Colonic mucosa (tissue), 4 donors: Measurements from ENCODE around the gene CYP2J2. TPM values are rescaled to one million over a fixed set of nuclear protein-coding genes. Genes with fewer than 3 reads are reported as not detected.
"Not testable (repeated sequence)": the region's sequence is repeated elsewhere in the genome, so short reads cannot be mapped to it uniquely, and the experiment has no call there.

Experiments used
- DNase-seq: peaks from one replicate; pipeline ENCODE4 v3.0.0-alpha.2; 2020
- H3K27ac ChIP-seq: fragments of 200-600 bp; one replicate; pipeline ENCODE4 v1.8.0; 2021
- H3K27me3 ChIP-seq: fragments of 200-600 bp; one replicate; pipeline ENCODE4 v1.8.0; 2021
- H3K36me3 ChIP-seq: fragments of 200-600 bp; one replicate; pipeline ENCODE4 v1.8.0; 2021
- H3K4me1 ChIP-seq: fragments of 200-600 bp; one replicate; pipeline ENCODE4 v1.8.0; 2021; ENCODE audit warnings: mild to moderate bottlenecking
- H3K4me3 ChIP-seq: fragments of 200-600 bp; one replicate; pipeline ENCODE4 v1.8.0; 2021
- H3K9ac ChIP-seq, 2 donors: one replicate each; pipeline ENCODE4 v1.7.0; 2013; ENCODE audit warnings: control low read depth in 2 of 2, low read depth in 2 of 2, low read length in 2 of 2
- H3K9me3 ChIP-seq: fragments of 200-600 bp; one replicate; pipeline ENCODE4 v1.8.0; 2021
- CTCF ChIP-seq: fragments of 200-600 bp; IDR thresholded peaks from one replicate; pipeline ENCODE4 v1.8.0; 2022; ENCODE audit warnings: antibody characterized with exemption, mild to moderate bottlenecking
- intact Hi-C: fragments of 100-400 bp; cut with DNase I; formaldehyde crosslinking; loops from one replicate; pipeline ENCODE4 v1.14.1; 2022
- total RNA-seq, 2 donors: library from RNA; stranded (reverse); fragmentation: NEBNext Ultra II Directional in 1 of 2; extraction: Animal tissue kit (Norgen Biotek cat#: 25700) in 1 of 2; gene quantifications; one replicate each; pipeline ENCODE4 v1.2.1, GENCODE V29; 2021
- donor health status: healthy.
- donor health status: DM: no; HTN: no; CAD: no.
- donor health status: DM: no; HTN: no; CAD: no.

CYP2J2 gene
- total RNA-seq, 2 donors from 2014 or later: 39.2 to 56.8 TPM

- TF ChIP-seq CTCF: no peak
- Histone ChIP-seq H3K4me1 (no peaks in the 10 kb centered on the region), H3K36me3 (no peaks in the 10 kb centered on the region), H3K4me3 (no peak overlapping the region), H3K9ac (no peak overlapping the region), H3K27me3 (no peaks in the 10 kb centered on the region), H3K9me3 (no peaks in the 10 kb centered on the region), H3K27ac (no peak overlapping the region)
- no peak for DNase-seq
- intact Hi-C loops: no loop called here
Observed at GRCh38 chr1:59928996-59929395, 2.4 kb upstream of the CYP2J2 start.

- Histone ChIP-seq H3K4me3 (no peak overlapping the region), H3K27me3 (no peaks in the 10 kb centered on the region), H3K27ac (no peak overlapping the region), H3K9ac (peak overlapping the region in 1 of 2 donors; percentile 73), H3K9me3 (no peaks in the 10 kb centered on the region), H3K36me3 (no peaks in the 10 kb centered on the region), H3K4me1 (no peaks in the 10 kb centered on the region)
- no peak for DNase-seq
- TF ChIP-seq CTCF: no peak
- intact Hi-C loops: no loop called here
Observed at GRCh38 chr1:59927213-59927612, 640 bp upstream of the CYP2J2 start.

- intact Hi-C loops: no loop called here
- Histone ChIP-seq H3K9me3 (no peaks in the 10 kb centered on the region), H3K9ac (no peak overlapping the region), H3K36me3 (no peaks in the 10 kb centered on the region), H3K4me3 (no peak overlapping the region), H3K27me3 (no peaks in the 10 kb centered on the region), H3K27ac (no peak overlapping the region), H3K4me1 (no peaks in the 10 kb centered on the region)
- DNase-seq: no peak
- no peak for TF ChIP-seq CTCF
Observed at GRCh38 chr1:59924653-59925052, 1.9 kb downstream of the CYP2J2 start.

- intact Hi-C loops, DNase-seq, H3K36me3 ChIP-seq, H3K9ac ChIP-seq, H3K9me3 ChIP-seq, H3K27me3 ChIP-seq, H3K4me1 ChIP-seq, H3K4me3 ChIP-seq, H3K27ac ChIP-seq: not testable (repeated sequence)
Observed at GRCh38 chr1:59921258-59921899, 5.2 kb downstream of the CYP2J2 start.

- Histone ChIP-seq H3K9ac (no peak overlapping the region), H3K36me3 (no peaks in the 10 kb centered on the region), H3K9me3 (no peaks in the 10 kb centered on the region), H3K27ac (no peak overlapping the region), H3K27me3 (no peaks in the 10 kb centered on the region), H3K4me1 (no peaks in the 10 kb centered on the region), H3K4me3 (no peak overlapping the region)
- TF ChIP-seq CTCF: no peak
- no peak for DNase-seq
- intact Hi-C loops: no loop called here
Observed at GRCh38 chr1:59919746-59920145, 6.8 kb downstream of the CYP2J2 start.

GRCh38 chr1:59917785-59918180 lies 8.8 kb downstream of the CYP2J2 start:
- no peaks in the 10 kb centered on the region for H3K9me3 ChIP-seq
- intact Hi-C loops: no loop called here
- H3K27ac ChIP-seq: no peak overlapping the region
- no peak for TF ChIP-seq CTCF
- DNase-seq: no peak
- H3K9ac ChIP-seq: no peak overlapping the region
- no peaks in the 10 kb centered on the region for H3K27me3 ChIP-seq
- no peaks in the 10 kb centered on the region for H3K4me1 ChIP-seq
- no peak overlapping the region for H3K4me3 ChIP-seq
- no peaks in the 10 kb centered on the region for H3K36me3 ChIP-seq
